ENCODE data around the gene OTOP3.

GRCh38 chr17:74898376-74898946, 37.2 kb upstream of the OTOP3 start:
- TF ChIP-seq POLR2AphosphoS5 (IDR thresholded peaks at IDR 0.05; ENCODE audit: low read depth, low read length) = no peak
- no peak for TF ChIP-seq POLR2A (IDR thresholded peaks at IDR 0.05; ENCODE audit: low read depth, low read length)
